Stimulated activated CD4-positive, alpha-beta T cell treated with anti-CD3 and anti-CD28 coated beads, Interleukin-12 subunit alpha, Interleukin-12 subunit beta, amount 100 ng/mL, for 48 hours (primary cell): ENCODE measurements around the gene PDIA2.

Source experiments
- DNase-seq, 3 donors: peaks; one replicate each; pipeline ENCODE4 v3.0.0-alpha.2; 2020; ENCODE audit warnings: low read depth in 2 of 3, low spot score in 1 of 3

PDIA2 gene

DNA sequence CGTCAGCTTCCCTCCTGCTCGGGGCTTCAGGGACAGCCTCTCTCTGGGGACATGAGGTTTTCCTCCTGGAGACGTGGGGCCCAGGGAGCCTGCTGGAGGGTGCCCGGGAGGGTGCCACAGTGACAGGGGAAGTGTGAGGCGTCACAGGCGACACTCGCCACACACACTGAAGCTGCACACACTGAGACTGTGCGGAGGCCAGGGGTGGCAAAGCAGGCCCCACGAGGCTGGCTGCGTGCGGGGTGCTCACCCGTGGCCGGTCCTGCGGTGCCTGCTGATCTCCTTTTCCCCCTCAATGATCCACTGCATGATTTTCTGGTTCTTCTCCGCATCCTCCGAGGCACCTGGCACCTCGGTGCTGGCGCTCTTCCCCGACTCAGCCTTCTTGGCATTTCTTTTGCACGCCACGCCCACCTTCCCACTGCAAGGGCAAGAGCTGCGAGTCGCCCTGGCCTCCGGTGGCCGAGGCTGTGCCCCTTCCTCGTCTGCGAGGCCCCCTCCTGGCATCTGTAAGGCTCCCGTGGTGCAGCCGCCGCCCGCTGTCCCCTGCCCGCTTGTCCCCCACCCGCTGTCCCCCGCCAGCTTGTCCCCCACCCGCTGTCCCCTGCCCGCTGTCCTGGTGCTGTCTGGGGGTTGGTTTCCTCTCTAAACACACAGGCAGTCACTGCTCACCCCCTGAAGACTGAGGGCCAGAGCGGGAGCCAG lies 14.0 kb downstream of the PDIA2 start:
- no peak for DNase-seq

DNA sequence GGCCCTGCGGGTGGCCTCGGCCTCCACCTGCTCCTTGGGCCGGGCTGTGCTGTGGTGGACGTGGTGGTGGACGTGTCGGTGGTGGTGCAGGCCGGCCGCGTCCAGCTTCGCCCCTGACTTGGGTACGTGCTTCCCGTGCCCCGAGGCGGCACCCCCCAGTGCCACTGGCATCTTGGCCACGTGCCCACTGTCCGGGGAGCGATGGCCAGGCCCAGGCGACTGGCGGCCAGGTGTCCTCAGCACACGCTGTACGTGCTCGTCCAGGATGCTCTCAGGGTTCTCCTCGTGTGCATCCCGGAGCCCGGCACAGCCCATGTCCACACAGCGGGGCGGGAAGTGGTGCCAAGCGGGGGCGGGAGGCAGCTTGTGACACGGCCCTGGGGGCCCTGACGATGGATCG lies 14.9 kb downstream of the PDIA2 start:
- DNase-seq: no peak

DNA sequence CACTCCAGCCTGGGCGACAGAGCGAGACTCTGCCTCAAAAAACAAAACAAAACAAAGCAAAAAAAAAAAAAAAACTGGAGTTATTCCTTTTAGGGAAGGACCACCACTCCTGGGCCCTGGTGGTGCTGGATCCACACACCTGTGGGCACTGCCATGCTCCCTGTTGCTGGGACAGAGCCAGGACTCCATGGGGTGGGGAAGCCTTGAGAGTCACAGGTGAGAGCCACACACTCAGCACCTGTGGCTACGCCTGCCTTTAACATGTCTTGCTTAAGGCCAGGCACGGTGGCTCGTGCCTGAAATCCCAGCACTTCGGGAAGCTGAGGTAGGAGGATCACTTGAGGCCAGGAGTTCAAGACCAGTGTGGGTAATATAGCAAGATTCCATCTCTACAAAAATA lies 18.3 kb downstream of the PDIA2 start:
- no peak for DNase-seq

DNA sequence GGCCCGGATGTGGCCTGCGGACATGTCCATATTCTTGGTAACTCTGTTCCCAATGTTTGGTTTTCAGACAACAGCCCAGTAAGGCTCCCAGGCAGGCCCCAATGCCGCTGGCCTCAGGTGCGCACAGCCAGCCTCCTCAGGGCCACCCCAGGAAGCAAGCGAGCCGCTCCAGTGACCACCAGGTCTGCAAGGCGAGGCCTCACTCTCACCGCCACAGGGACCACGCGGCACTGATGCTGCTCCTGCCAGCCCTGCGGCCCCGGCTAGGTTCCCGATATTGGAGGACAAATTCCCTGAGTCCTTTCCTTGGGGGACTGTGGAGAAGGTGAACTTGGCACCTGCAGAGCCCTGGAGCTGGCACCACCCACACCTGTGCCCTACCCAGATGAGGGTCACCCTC lies 19.0 kb downstream of the PDIA2 start:
- no peak for DNase-seq

DNA sequence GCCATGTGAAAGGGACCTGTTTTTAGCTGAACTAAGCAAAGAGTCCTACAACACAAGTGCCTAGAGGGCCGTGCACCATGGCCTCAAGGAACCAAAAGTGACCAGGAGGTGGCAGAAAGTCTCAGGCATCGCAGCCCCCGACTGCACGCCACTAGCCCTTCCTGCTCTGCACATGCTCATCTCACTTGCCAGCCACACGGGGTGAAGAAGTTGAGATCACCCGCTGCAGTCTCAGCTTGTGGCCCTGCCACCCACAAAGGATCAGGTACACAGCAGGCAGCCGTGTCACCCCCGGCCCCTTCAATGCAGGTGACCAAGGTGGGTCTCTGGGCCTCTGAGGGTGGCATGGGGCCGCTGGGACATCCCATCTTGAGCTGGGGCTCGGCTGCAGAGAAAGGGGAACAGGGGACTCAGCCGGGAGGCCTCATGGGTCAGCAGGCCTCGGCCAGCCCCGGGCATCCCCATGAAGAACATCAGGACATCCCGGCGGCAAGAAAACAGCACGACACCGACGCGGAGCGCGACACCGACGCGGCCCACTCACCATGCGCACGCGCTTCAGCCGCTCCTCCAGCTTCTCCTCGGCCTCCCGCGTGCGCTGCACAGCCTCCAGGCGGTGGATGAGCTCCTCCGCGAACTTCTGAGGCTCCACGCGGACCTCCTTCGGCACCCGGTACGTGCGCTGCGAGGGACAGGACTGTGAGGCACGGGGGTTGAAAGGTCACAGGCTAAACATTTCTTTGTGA lies 21.0 kb downstream of the PDIA2 start:
- DNase-seq: no peak

DNA sequence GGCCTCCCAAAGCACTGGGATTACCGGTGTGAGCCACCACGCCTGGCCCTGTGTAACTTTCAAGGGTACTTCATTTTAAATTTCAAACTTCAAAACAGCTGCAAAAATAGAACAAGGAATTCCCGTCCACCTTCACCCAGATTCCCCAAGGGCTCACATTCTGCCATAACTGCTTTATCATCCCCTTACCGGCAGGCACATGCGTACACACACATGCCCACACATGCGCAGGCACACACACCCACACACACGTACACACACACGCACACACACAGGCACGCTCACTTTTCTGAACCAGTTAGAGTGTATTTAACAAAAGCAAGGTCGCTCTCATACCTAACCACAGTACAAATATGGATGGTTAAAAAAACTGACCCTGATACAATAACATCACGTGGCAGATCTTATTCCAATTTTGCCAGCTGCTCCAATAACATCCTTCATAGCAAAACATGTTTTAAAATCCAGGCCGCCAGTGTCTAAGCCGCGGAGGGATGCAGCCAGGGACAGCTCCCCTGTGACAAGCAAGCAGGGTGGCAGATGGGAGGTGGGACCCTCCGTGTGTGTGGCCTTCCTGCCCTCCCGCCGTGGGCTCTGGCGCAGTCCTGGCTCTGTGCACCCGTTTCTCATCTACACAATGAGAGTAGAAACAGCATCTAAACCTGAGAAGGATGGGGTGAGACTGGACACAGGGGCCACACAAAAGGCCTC lies 23.1 kb downstream of the PDIA2 start:
- DNase-seq: no peak

DNA sequence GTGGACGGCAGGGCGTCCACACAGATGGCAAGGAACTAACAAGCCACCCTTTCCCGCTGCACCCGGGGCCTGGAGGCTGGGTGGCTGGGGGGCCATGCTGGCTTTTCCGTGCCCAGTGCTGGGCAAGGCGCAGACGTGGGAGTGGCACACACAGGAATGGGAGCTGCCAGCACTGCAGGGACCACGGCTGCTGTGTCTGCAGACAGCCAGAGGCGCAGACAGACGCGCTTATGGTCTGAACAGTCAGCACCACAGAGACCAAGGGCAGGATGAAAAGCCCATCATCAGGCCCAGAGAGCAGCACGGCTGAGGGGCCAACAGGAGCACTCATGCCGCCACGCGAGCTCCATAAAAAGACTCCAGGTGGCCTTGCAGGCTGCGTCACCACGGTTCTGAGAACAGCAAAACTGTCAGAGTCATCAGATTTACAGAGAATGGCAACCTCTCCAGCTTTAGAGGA lies 24.0 kb downstream of the PDIA2 start:
- DNase-seq: no peak

DNA sequence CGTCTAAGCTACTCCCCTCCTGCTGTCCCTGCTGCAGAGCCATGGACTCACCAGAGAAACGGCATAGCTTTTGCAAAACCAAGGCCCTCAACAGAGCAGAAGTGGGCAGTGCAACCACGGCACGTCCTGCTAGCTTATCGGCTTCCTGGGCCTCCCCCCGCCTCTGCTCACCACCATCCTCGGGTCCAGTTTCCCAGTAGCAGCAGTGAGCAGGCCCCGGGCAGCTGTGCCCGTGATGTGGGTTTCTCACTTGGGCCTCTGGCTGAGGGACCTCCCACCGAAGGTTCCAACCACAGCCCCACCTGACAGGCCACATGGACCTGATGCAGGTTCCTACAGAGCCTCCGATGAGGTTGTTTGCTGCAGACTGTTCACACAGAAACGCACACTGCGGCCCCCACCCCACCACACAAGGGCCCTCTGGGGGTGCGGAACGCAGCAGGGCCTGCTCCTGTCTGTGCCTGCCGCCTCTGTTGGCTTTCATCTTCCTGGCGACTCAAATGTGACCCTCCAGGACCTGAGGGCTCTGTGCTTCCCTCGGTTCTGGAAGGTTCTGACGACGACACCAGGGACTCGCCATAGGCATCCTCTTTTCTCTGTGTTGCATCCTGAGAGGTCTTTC lies 24.8 kb downstream of the PDIA2 start:
- no peak for DNase-seq

DNA sequence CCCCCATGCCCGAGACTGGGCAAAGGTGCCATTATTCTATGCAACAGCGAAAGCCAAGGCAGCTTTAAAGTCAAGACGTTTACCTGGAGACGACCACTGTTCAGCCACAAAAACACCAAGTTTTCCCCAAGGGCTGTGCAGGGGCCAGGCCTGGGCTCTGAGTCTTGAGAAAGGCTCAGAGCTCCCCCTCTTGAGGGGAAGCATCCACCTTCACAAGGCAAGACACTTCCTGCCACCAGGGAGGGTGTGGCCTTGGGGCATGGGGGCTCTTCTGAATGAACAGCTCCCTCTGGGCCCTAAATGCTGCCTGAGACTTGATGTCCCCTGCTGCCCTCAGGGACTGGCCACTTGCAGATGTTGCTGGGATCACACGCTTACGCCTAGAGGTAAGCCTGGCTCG lies 26.5 kb downstream of the PDIA2 start:
- DNase-seq: no peak

DNA sequence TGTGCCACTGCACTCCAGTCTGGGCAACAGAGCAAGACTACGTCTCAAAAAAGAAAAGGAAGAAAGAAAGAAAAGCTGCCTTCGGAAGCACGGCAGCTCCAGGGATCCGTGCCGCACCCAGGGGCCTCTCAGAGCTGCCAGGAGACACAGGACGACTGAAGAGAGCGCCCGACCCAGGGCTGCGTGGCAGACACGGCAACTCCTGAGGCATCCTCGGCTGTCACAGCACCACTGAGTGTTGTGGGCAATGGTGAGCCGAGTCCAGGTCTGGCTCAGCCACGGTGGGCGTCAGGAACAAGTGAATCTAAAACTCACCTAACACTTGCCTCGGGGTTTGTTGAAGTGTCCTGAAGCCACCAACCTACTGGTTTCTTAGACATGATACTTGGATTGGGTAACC lies 28.8 kb downstream of the PDIA2 start:
- no peak for DNase-seq

DNA sequence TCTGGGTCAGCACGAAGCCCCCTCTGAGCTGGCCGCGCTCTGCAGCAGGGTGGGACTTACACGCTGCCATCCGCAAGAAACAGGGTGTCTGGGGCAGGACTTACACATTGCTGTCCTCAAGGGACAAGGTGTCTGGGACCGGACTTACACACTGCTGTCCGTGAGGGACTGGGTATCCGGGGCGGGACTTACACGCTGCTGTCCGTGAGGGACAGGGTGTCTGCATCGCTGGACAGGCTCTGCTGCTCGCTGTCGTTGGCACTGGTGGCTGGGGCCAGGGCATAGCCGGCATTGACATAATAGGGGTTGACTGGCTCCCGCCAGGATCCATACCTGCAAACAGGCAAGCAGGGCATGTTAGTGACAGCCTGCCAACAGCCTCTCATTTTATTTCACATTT lies 31.4 kb downstream of the PDIA2 start:
- no peak for DNase-seq

DNA sequence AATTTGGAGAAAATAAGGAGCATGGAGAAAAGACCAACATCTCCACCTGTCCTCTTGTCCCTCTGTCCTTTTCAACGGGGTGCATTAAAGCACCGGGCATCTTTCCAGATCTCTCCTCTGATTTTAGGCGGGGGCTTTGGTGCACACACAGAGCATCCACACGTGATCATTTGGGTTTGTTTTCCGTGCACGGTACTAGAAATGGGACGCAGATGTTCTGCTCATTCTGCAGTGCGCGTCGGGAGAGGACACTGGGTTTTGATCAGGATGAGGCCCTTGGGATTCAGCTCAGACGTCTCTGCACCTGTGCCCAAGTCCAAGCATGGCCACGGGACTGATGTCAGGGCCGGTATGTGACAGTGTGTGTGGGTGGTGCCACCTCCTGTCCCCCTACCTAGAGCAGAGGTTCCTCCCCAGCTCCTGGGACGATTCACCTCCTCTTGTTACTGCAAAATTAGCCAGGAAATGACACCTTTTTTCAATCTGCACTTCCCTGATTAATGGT lies 31.9 kb downstream of the PDIA2 start:
- no peak for DNase-seq

DNA sequence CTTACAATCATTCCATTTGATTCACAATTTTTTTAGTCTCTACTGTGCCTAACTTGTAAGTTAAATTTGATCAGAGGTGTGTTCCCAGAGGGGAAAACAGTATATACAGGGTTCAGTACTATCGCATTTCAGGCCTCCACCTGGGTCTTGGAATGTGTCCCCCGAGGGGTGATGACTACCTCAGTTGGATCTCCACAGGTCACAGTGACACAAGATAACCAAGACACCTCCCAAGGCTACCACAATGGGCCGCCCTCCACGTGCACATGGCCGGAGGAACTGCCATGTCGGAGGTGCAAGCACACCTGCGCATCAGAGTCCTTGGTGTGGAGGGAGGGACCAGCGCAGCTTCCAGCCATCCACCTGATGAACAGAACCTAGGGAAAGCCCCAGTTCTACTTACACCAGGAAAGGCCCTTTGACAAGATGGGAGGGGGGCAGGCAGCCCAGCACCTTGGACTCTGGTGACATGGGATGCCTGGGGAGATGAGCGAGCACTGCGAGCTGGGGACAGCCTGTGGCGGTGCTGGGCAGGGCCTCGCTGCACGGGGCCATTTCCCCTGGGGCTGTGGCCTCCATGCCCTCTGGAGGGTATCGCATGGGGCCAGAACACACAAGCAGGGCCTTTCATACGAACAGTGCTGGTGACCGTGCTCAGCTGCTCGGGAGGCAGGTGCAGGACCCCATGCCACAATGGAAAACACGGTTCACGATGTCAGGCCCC lies 33.9 kb downstream of the PDIA2 start:
- DNase-seq: no peak

DNA sequence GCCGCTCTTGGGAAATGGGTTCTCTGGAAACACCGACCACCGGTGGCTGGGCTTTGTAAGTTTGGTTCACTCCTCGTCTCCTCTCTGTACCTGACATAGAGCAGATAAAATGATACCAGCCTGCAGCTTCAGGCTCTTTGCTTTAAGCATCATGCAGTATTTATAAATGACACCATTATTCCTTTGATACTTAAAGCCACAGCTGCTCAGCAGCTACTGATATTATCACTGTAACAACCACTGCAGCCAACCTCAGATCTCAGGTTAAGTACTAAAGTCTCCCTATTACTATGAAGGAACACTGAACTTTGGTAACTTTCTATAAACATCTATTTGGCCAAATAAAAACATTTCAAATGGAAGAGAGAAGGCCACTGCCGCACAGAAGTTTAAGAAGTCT lies 34.6 kb downstream of the PDIA2 start:
- DNase-seq: no peak

DNA sequence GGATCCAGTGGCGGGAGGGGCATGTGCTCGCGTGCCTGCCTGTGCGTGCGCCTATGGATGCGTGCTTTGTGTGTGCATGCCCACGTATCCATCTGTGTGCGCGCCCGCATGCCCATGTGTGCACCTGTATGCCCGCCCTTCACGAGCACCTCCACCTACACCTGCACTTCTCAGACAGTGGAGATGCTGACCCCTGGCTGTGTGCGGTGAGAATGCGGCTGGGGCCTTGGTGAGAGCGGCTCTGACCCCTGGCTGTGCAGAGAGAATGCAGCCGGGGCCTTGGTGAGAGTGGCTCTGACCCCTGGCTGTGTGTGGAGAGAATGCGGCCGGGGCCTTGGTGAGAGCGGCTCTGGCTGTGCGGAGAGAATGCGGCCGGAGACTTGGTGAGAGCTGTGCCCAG lies 35.7 kb downstream of the PDIA2 start:
- no peak for DNase-seq

DNA sequence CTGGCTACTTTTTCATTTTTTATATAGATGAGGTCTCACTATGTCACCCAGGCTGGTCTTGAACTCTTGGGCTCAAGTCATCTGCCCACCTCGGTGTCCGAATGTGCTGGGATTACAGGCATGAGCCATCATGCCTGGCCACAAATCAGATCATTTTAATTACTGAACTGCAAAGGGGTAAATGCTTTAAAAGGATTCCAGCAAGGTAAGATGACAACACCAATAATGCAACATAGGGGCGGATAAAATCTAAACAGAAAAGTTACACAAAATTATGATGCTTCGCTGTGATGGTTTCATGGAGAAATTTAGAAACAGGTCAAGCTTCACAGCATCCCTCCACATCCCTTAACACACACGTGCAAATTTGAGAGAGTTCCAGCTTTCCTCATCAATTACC lies 37.2 kb downstream of the PDIA2 start:
- DNase-seq: no peak

DNA sequence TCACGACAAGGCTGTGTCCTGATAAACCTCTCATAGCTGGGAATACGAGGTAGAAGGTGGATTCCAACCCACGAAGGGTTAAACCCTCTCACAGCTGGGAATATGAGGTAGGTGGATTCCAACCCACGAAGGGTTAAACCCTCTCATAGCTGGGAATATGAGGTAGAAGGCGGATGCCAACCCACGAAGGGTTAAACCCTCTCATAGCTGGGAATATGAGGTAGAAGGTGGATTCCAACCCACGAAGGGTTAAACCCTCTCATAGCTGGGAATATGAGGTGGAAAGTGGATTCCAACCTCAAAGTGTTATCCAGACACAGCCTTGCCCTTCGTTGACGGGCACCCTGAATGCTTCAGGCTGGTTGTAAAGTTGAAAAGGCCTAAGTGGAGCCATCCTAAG lies 38.6 kb downstream of the PDIA2 start:
- DNase-seq: no peak

DNA sequence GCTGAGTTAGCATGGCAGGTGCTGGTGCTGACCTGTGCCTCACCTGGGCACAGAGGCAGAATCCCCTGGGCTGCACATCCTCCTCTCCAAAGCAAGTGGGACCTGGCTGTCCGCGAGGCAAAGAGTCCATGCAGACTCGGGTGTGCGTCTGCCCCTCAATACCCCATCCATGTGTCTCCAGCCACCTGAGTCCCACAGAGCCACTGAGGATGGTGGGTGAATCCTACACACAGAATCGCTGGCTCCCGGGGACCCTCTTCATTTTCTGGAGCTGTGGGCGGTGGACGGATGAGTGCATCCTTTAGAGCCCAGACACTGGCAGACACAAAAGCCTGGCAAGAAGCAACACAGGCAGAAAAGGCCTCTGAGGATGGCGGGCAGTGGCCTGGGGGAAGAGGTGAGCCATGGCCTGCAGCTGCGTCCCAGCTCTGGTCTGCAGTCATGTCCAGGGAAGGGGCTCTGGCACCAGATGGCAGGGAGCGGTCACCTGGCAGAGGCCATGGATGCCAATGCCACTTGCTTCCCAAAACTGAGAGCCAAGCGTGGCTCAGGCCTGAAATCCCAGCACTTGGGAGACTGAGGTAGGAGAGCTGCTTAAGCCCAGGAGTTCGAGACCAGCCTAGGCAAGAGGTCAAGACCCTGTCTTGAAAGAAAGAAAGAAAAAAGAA lies 39.6 kb downstream of the PDIA2 start:
- no peak for DNase-seq

DNA sequence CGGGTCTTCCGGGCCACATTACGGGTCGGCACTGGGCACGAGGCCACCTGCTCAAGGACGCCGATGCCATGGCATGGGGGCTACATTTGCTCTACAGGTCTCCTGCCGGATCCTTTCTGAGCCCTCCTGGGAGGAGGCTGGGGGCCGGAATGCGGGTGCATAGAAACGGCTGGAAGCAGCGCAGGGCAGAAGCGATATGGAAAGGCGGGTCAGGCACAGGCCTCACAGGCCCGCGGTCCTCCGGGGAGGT lies 41.2 kb downstream of the PDIA2 start:
- no peak for DNase-seq

DNA sequence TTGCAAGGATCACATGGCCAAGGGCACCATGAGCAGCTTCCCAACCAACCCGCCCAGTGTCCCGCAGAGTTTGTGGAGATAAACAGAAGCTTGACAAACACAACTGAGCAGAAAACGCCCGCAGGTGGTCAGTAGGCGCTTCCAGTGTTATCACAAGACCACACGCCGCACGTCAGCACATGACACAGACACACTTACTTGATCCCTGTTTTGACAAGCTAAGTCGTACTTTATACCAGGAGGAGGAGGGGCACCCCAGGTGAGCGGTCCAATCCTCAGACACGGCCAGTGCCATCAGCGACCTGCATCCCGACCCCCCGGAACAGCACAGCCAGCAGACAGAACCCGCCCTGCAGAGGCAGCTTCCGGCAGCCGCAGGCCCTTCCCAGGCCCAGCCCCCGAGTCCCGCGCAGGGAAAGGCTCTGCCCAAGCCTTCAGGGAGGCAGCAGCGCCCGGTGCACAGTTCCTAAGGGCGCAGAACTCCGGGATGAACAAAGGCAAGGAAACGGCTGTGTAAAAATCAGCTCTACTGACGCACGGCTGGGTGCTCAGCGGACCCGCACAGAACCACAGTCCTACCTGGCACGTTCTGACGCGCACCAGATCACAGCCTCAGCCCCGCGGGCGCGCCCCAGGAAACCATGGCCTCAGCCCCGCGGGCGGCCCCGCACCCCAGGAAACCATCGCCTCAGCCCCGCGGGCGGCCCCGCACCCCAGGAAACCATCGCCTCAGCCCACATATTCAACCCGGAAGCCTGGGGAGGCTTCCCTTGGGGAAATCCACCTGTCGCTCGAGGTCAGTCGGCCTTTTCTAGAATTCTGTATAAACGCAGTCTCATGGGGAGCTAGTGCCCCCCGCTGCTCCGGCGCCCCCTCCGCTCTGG lies 41.7 kb downstream of the PDIA2 start:
- DNase-seq: peak in 1 of 3 donors; percentile 31
